ENCODE data around the gene LLGL2. TPM values are rescaled to one million over a fixed set of nuclear protein-coding genes. Genes with fewer than 3 reads are reported as not detected.
"Not testable (repeated sequence)": the region's sequence is repeated elsewhere in the genome, so short reads cannot be mapped to it uniquely, and the experiment has no call there.

LLGL2 gene
- total and polyA plus RNA-seq, 2 donors (not counting 1 experiment from before 2014, with no cell fraction given), result 0.03 to 0.33 TPM

GRCh38 chr17:75592348-75593020 lies 67.0 kb downstream of the LLGL2 start:
- H3K27ac ChIP-seq (ENCODE audit: insufficient read depth, low read length), result no peak overlapping the region
- no peak for DNase-seq (ENCODE audit: low read depth in 2 of 2)
- no peaks in the 10 kb centered on the region for H3K79me2 ChIP-seq (ENCODE audit: control insufficient read depth, insufficient read depth, low read length)
- H3K36me3 ChIP-seq (ENCODE audit: control insufficient read depth, insufficient read depth, low read length), result no peaks in the 10 kb centered on the region
- H3K4me2 ChIP-seq (ENCODE audit: extremely low read depth, insufficient read depth, low read length), result no peak overlapping the region
- H3K9ac ChIP-seq (ENCODE audit: insufficient read depth, low read length), result no peak overlapping the region
- H2AFZ ChIP-seq (ENCODE audit: low read length), result no peak overlapping the region
- TF ChIP-seq EZH2 (IDR thresholded peaks at IDR 0.05; ENCODE audit: low read length, missing control alignments), result no peak
- no peak for TF ChIP-seq CTCF (conservative IDR thresholded peaks at IDR 0.05 in 1 of 2, IDR thresholded peaks at IDR 0.05 in 1 of 2; ENCODE audit: low read depth in 1 of 2, low read length in 2 of 2)
- no peak overlapping the region for H3K4me3 ChIP-seq (replicated peaks in 1 of 4; ENCODE audit: control extremely low read depth in 1 of 4, insufficient read depth in 1 of 4, low read depth in 3 of 4, low read length in 4 of 4)
- H3K9me3 ChIP-seq (ENCODE audit: control insufficient read depth, insufficient read depth, low read depth, low read length), result no peaks in the 10 kb centered on the region
- H3K27me3 ChIP-seq (ENCODE audit: control insufficient read depth, insufficient read depth, low read length), result peaks cover 16% of the 10 kb centered on the region
- no peaks in the 10 kb centered on the region for H4K20me1 ChIP-seq (ENCODE audit: control insufficient read depth, extremely low read depth, insufficient read depth, low read length)
- H3K4me1 ChIP-seq (ENCODE audit: control insufficient read depth, extremely low read depth, insufficient read depth, low read length), result no peaks in the 10 kb centered on the region

- not testable (repeated sequence) for H3K36me3 ChIP-seq (ENCODE audit: control insufficient read depth, insufficient read depth, low read length); H3K4me1 ChIP-seq (ENCODE audit: control insufficient read depth, extremely low read depth, insufficient read depth, low read length); H3K9me3 ChIP-seq (ENCODE audit: control insufficient read depth, insufficient read depth, low read depth, low read length); H2AFZ ChIP-seq (ENCODE audit: low read length); H3K4me3 ChIP-seq (replicated peaks in 1 of 4; ENCODE audit: control extremely low read depth in 1 of 4, insufficient read depth in 1 of 4, low read depth in 3 of 4, low read length in 4 of 4); H3K79me2 ChIP-seq (ENCODE audit: control insufficient read depth, insufficient read depth, low read length); H3K27me3 ChIP-seq (ENCODE audit: control insufficient read depth, insufficient read depth, low read length); H3K27ac ChIP-seq (ENCODE audit: insufficient read depth, low read length); H3K4me2 ChIP-seq (ENCODE audit: extremely low read depth, insufficient read depth, low read length); H3K9ac ChIP-seq (ENCODE audit: insufficient read depth, low read length); H4K20me1 ChIP-seq (ENCODE audit: control insufficient read depth, extremely low read depth, insufficient read depth, low read length); DNase-seq (ENCODE audit: low read depth in 2 of 2)
Measured at GRCh38 chr17:75593430-75593829, 67.9 kb downstream of the LLGL2 start.

- Histone ChIP-seq H3K4me1 (ENCODE audit: control insufficient read depth, extremely low read depth, insufficient read depth, low read length) (no peaks in the 10 kb centered on the region), H2AFZ (ENCODE audit: low read length) (no peak overlapping the region), H3K9ac (ENCODE audit: insufficient read depth, low read length) (no peak overlapping the region), H3K27me3 (ENCODE audit: control insufficient read depth, insufficient read depth, low read length) (peaks cover 4% of the 10 kb centered on the region), H3K4me3 (replicated peaks in 1 of 4; ENCODE audit: control extremely low read depth in 1 of 4, insufficient read depth in 1 of 4, low read depth in 3 of 4, low read length in 4 of 4) (no peak overlapping the region), H4K20me1 (ENCODE audit: control insufficient read depth, extremely low read depth, insufficient read depth, low read length) (no peaks in the 10 kb centered on the region), H3K9me3 (ENCODE audit: control insufficient read depth, insufficient read depth, low read depth, low read length) (no peaks in the 10 kb centered on the region), H3K79me2 (ENCODE audit: control insufficient read depth, insufficient read depth, low read length) (no peaks in the 10 kb centered on the region), H3K27ac (ENCODE audit: insufficient read depth, low read length) (no peak overlapping the region), H3K36me3 (ENCODE audit: control insufficient read depth, insufficient read depth, low read length) (no peaks in the 10 kb centered on the region), H3K4me2 (ENCODE audit: extremely low read depth, insufficient read depth, low read length) (no peak overlapping the region)
- TF ChIP-seq CTCF (conservative IDR thresholded peaks at IDR 0.05 in 1 of 2, IDR thresholded peaks at IDR 0.05 in 1 of 2; ENCODE audit: low read depth in 1 of 2, low read length in 2 of 2), result no peak
- no peak for TF ChIP-seq EZH2 (IDR thresholded peaks at IDR 0.05; ENCODE audit: low read length, missing control alignments)
- DNase-seq (ENCODE audit: low read depth in 2 of 2), result no peak
Measured at GRCh38 chr17:75594499-75595283, 69.2 kb downstream of the LLGL2 start.
